Panc1 (cell line): ENCODE results near the gene GPATCH3. TPM values are rescaled to one million over a fixed set of nuclear protein-coding genes. Genes with fewer than 3 reads are reported as not detected.

Experiments used
- ATAC-seq: fragments of 200-7000 bp; cut with Tn5 transposase; 2 replicates; pipeline ENCODE4 v1.9.1; 2020; ENCODE audit warnings: mild to moderate bottlenecking, moderate library complexity
- BruUV-seq: library from RNA; stranded (reverse); fragments of 400-500 nt; replicated peaks from 2 replicates; lab custom pipeline; 2021; lab: Mats Ljungman, UMichigan
- CTCF ChIA-PET: fragments of 300-600 bp; sonication (Branson Sonifier 250); formaldehyde crosslinking; loops from one replicate; lab custom pipeline; 2022; ENCODE audit warnings: antibody characterized with exemption; lab: Charles Lee
- POLR2A ChIA-PET: fragments of 300-600 bp; sonication (Branson Sonifier 250); formaldehyde crosslinking; loops from one replicate; lab custom pipeline; 2022; ENCODE audit warnings: antibody characterized with exemption; lab: Charles Lee
- DNase-seq: peaks from one replicate; pipeline ENCODE4 v3.0.0-alpha.2; 2010; ENCODE audit warnings: low read depth, low spot score
- H3K27ac ChIP-seq: 2 replicates; pipeline ENCODE4 v1.5.1; 2011; ENCODE audit warnings: mild to moderate bottlenecking, low read length, inconsistent platforms
- H3K27me3 ChIP-seq: fragments of 200-500 bp; sonication (Bioruptor generic); 2 replicates; pipeline ENCODE4 v1.6.0; 2014; ENCODE audit warnings: low read length, inconsistent platforms; ENCODE audit not compliant: control insufficient read depth, insufficient read depth
- H3K36me3 ChIP-seq: fragments of 200-500 bp; sonication (Bioruptor generic); 2 replicates; pipeline ENCODE4 v1.5.1; 2014; ENCODE audit warnings: inconsistent platforms, mild to moderate bottlenecking, low read length, moderate library complexity; ENCODE audit not compliant: control insufficient read depth, insufficient read depth
- H3K4me1 ChIP-seq: 2 replicates; pipeline ENCODE4 v1.5.1; 2011; ENCODE audit warnings: inconsistent platforms, mild to moderate bottlenecking, low read length, moderate library complexity; ENCODE audit not compliant: control insufficient read depth, insufficient read depth
- H3K4me3 ChIP-seq, 2 experiments: 2 replicates each; pipeline ENCODE4 v1.5.1; 2011 to 2012; ENCODE audit warnings: low read depth in 2 of 2, low read length in 2 of 2, mild to moderate bottlenecking in 2 of 2, inconsistent platforms in 1 of 2, moderate library complexity in 1 of 2
- H3K9me3 ChIP-seq: fragments of 200-500 bp; sonication (Bioruptor generic); 2 replicates; pipeline ENCODE4 v1.5.1; 2014; ENCODE audit warnings: low read depth, mild to moderate bottlenecking, inconsistent platforms, low read length, moderate library complexity; ENCODE audit not compliant: control insufficient read depth, insufficient read depth
- CTCF ChIP-seq: fragments of 450-650 bp; IDR thresholded peaks from 2 replicates; pipeline ENCODE4 v1.5.1; 2017; ENCODE audit warnings: mild to moderate bottlenecking
- POLR2AphosphoS5 ChIP-seq: IDR thresholded peaks from 2 replicates; pipeline ENCODE4 v1.6.1; 2012; ENCODE audit warnings: mild to moderate bottlenecking, low read depth, low read length, moderate library complexity
- REST ChIP-seq, 2 experiments: IDR thresholded peaks; 2 replicates each; pipeline ENCODE4 v1.6.1; 2011 to 2012; ENCODE audit warnings: low read depth in 2 of 2, control low read depth in 1 of 2, low read length in 1 of 2, mild to moderate bottlenecking in 1 of 2, moderate library complexity in 1 of 2; ENCODE audit not compliant: insufficient read depth in 1 of 2
- SIN3A ChIP-seq: IDR thresholded peaks from 2 replicates; pipeline ENCODE4 v1.6.1; 2012; ENCODE audit warnings: low read depth, mild to moderate bottlenecking, low read length, moderate library complexity, borderline replicate concordance; ENCODE audit not compliant: insufficient read depth
- TCF7L2 ChIP-seq: IDR thresholded peaks from 2 replicates; pipeline ENCODE4 v1.6.1; 2011; ENCODE audit warnings: mild to moderate bottlenecking, low read depth, low read length, inconsistent platforms
- in situ Hi-C: cut with HindIII; loops from 2 replicates; pipeline ENCODE4 v1.10.0; 2016; ENCODE audit warnings: low sequenced_read_pairs, low pct_unique_long_range_greater_than_20kb
- intact Hi-C: fragments of 100-400 bp; cut with micrococcal nuclease; formaldehyde crosslinking; loops from one replicate; pipeline ENCODE4 v1.10.0; 2022; ENCODE audit not compliant: unreplicated experiment
- total RNA-seq: library from RNA; stranded (reverse); gene quantifications from one replicate; pipeline ENCODE4 v1.2.1, GENCODE V29; 2021; ENCODE audit not compliant: unreplicated experiment

Gene GPATCH3
- total RNA-seq, 1 experiment from 2014 or later, result 29.7 TPM

GRCh38 chr1:26851106-26851684 is 49.1 kb downstream of the GPATCH3 start:
- Histone ChIP-seq H3K4me1 (peaks cover 3% of the 10 kb centered on the region; the same call in 1 of the 2 replicates), H3K27me3 (no peaks in the 10 kb centered on the region), H3K9me3 (no peaks in the 10 kb centered on the region), H3K36me3 (peaks cover 4% of the 10 kb centered on the region), H3K4me3 (no peak overlapping the region), H3K27ac (no peak overlapping the region)
- CTCF ChIA-PET, result interaction anchor here (1.0 kb wide), 1 partner anchor 35 kb away, joined by 3 read pairs; no protein-coding TSS in a partner anchor
- no peak for DNase-seq
- no peak for ATAC-seq
- TF ChIP-seq REST (IDR thresholded peaks at IDR 0.05; ENCODE audit: insufficient read depth in 1 of 2, low read depth in 2 of 2, low read length in 1 of 2) (no peak), CTCF (no peak), SIN3A (no peak), TCF7L2 (no peak), POLR2AphosphoS5 (no peak)
- POLR2A ChIA-PET, result no interaction called here
- in situ Hi-C loops, result no loop called here
- intact Hi-C loops, result no loop called here
- no TSS peak for BruUV-seq

GRCh38 chr1:26848941-26849774 is 51.1 kb downstream of the GPATCH3 start:
- TF ChIP-seq TCF7L2, result no peak
- no peak for TF ChIP-seq POLR2AphosphoS5
- no peak for TF ChIP-seq REST (IDR thresholded peaks at IDR 0.05; ENCODE audit: insufficient read depth in 1 of 2, low read depth in 2 of 2, low read length in 1 of 2)
- TF ChIP-seq SIN3A, result no peak
- TF ChIP-seq CTCF, result no peak
- Histone ChIP-seq H3K36me3 (peaks cover 4% of the 10 kb centered on the region), H3K9me3 (no peaks in the 10 kb centered on the region), H3K27ac (no peak overlapping the region), H3K4me3 (no peak overlapping the region), H3K27me3 (no peaks in the 10 kb centered on the region), H3K4me1 (peaks cover 3% of the 10 kb centered on the region; the same call in 1 of the 2 replicates)
- CTCF ChIA-PET, result interaction anchor here (1.1 kb wide), 1 partner anchor 38 kb away, joined by 4 read pairs; no protein-coding TSS in a partner anchor
- ATAC-seq (peak; percentile 47; the same call in 1 of the 2 replicates), DNase-seq (peak; percentile 92)
- intact Hi-C loops (no loop called here), in situ Hi-C loops (no loop called here)
- POLR2A ChIA-PET, result no interaction called here
- BruUV-seq, result no TSS peak
